ENCODE data around the gene SMIM28.

The SMIM28 gene

GRCh38 chr6:138374815-138375214 is 2.9 kb upstream of the SMIM28 start:
- DNase-seq = no peak

GRCh38 chr6:138377042-138377441 is 663 bp upstream of the SMIM28 start:
- DNase-seq = no peak

- no peak for DNase-seq
These were observed 758 bp downstream of the SMIM28 start for GRCh38 chr6:138378463-138378862.

GRCh38 chr6:138382498-138383265 is 5.0 kb downstream of the SMIM28 start:
- no peak for DNase-seq

GRCh38 chr6:138383776-138384175 is 6.1 kb downstream of the SMIM28 start:
- DNase-seq = no peak

GRCh38 chr6:138386897-138387296 is 9.2 kb downstream of the SMIM28 start:
- DNase-seq = no peak

- peak; percentile 87 for DNase-seq
These were observed 10.1 kb downstream of the SMIM28 start for GRCh38 chr6:138387577-138388368.

- no peak for DNase-seq
These were observed 11.8 kb downstream of the SMIM28 start for GRCh38 chr6:138389551-138389950.

GRCh38 chr6:138393871-138394783 is 16.4 kb downstream of the SMIM28 start:
- no peak for DNase-seq

GRCh38 chr6:138396709-138397108 is 19.0 kb downstream of the SMIM28 start:
- no peak for DNase-seq

GRCh38 chr6:138397128-138398122 is 19.7 kb downstream of the SMIM28 start:
- no peak for DNase-seq

GRCh38 chr6:138400326-138400725 is 22.6 kb downstream of the SMIM28 start:
- no peak for DNase-seq

GRCh38 chr6:138401960-138402837 is 24.5 kb downstream of the SMIM28 start:
- DNase-seq = no peak

- no peak for DNase-seq
These were observed 25.1 kb downstream of the SMIM28 start for GRCh38 chr6:138402838-138403187.

GRCh38 chr6:138403324-138403800 is 25.7 kb downstream of the SMIM28 start:
- DNase-seq = no peak

GRCh38 chr6:138403801-138404665 is 26.3 kb downstream of the SMIM28 start, which contains the start of gene HEBP2:
HEBP2 (plus strand) TSS chr6:138404223; CDS start chr6:138404496, 273 bp downstream.
- DNase-seq = peak; percentile 96

- DNase-seq = no peak
These were observed 27.1 kb downstream of the SMIM28 start for GRCh38 chr6:138404666-138405337.

- no peak for DNase-seq
These were observed 28.2 kb downstream of the SMIM28 start for GRCh38 chr6:138405816-138406413.

- no peak for DNase-seq
These were observed 28.7 kb downstream of the SMIM28 start for GRCh38 chr6:138406443-138406842.
